Retinal pigment epithelial cell (primary cell): ENCODE results near the gene MAP7D1.
"Not testable (repeated sequence)": the region's sequence is repeated elsewhere in the genome, so short reads cannot be mapped to it uniquely, and the experiment has no call there.

Experiments used
- DNase-seq: peaks from one replicate; pipeline ENCODE4 v3.0.0-alpha.2; 2010; ENCODE audit warnings: low read depth
- H3K4me3 ChIP-seq: 2 replicates; pipeline ENCODE4 v1.5.1; 2011; ENCODE audit warnings: mild to moderate bottlenecking, low read length, control low read depth, moderate library complexity
- CTCF ChIP-seq: conservative IDR thresholded peaks from 2 replicates; pipeline ENCODE4 v1.5.1; 2011; ENCODE audit warnings: low read depth, low read length, control low read depth, inconsistent platforms

The MAP7D1 gene

GRCh38 chr1:36224537-36225282 is 68.8 kb downstream of the MAP7D1 start:
- TF ChIP-seq CTCF = peak; percentile 54
- no peak for DNase-seq
- peak overlapping the region; percentile 83 for H3K4me3 ChIP-seq

- DNase-seq = no peak
- H3K4me3 ChIP-seq = peak overlapping the region; percentile 83
- no peak for TF ChIP-seq CTCF
Observed at GRCh38 chr1:36225283-36225899, 69.4 kb downstream of the MAP7D1 start.

DNA sequence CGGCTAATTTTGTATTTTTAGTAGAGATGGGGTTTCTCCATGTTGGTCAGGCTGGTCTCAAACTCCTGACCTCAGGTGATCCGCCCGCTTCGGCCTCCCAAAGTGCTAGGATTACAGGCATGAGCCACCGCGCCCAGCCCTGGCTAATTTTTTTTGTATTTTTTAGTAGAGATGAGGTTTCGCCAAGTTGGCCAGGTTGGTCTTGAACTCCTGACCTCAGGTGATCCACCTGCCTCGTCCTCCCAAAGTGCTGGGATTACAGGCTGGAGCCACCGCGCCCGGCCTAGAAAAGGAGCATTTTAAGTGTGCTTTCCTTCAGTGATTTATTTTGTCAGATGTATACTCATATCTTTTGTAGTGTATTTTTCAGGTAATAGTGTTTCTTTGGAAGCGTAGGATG is 74.3 kb downstream of the MAP7D1 start:
- DNase-seq, H3K4me3 ChIP-seq: not testable (repeated sequence)
